Measurements from ENCODE around the gene PAPPA. TPM values are rescaled to one million over a fixed set of nuclear protein-coding genes. Genes with fewer than 3 reads are reported as not detected.

PAPPA gene
- total RNA-seq, 4 donors from 2014 or later: 0.70 to 4.1 (median 1.8) TPM

DNA sequence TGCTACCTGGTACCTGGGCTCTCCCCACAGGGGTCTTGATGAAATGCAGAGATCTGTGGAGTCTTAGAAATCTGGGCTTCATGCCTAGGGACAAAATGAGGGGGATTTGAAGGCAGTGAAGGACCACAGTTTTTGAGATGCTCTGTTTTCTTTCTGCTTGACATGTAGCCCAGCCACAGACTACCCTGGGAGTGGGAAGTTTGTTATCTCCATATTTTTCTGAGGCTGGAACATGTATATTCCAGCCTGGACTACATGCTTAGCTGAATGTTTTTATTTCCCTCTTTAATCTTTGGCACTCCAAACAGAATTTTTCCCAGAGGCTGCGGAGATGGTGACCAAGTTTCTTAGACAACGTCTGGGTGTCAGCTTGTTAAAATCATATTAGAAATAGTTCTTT, 252.9 kb downstream of the PAPPA start:
- no peak for DNase-seq
- TF ChIP-seq CTCF (IDR thresholded peaks at IDR 0.05) (no peak), POLR2A (IDR thresholded peaks at IDR 0.05) (no peak)

DNA sequence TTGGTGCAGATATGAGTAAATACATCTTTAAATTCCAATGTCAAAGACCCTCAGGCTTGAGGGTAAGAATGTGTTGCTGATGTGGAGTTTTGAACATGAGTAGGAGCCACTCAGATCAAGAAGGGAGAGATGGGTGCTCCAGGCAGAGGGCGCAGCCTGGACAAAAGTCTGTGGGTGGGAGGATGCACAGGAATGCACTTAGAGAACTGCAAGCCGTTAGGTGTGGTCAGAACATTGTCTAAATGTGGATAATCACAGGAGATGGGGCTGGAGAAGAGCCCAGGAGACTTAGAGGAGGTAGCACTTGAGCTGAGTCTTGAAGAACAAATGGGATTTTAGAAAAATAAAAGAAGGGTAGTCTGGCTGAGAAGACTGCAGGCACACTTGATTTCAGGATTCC, 255.5 kb downstream of the PAPPA start:
- Histone ChIP-seq H3K27me3 (no peaks in the 10 kb centered on the region), H3K36me3 (no peaks in the 10 kb centered on the region), H3K4me1 (no peaks in the 10 kb centered on the region), H3K27ac (no peak overlapping the region), H3K4me3 (no peak overlapping the region), H3K9me3 (no peaks in the 10 kb centered on the region)
- TF ChIP-seq CTCF (IDR thresholded peaks at IDR 0.05): no peak
- TF ChIP-seq POLR2A (IDR thresholded peaks at IDR 0.05): no peak
- no peak for DNase-seq

More for the DNA sequence above, 252.9 kb downstream of the PAPPA start:
- no peaks in the 10 kb centered on the region for H3K9me3 ChIP-seq
- H3K27me3 ChIP-seq: no peaks in the 10 kb centered on the region
- no peaks in the 10 kb centered on the region for H3K36me3 ChIP-seq
- H3K4me1 ChIP-seq: no peaks in the 10 kb centered on the region
- no peak overlapping the region for H3K27ac ChIP-seq
- H3K4me3 ChIP-seq: no peak overlapping the region

GRCh38 chr9:116409638-116410037, 256.0 kb downstream of the PAPPA start:
- no peak overlapping the region for H3K27ac ChIP-seq
- H3K9me3 ChIP-seq: no peaks in the 10 kb centered on the region
- no peak overlapping the region for H3K4me3 ChIP-seq
- no peaks in the 10 kb centered on the region for H3K27me3 ChIP-seq
- H3K4me1 ChIP-seq: no peaks in the 10 kb centered on the region
- no peak for TF ChIP-seq POLR2A (IDR thresholded peaks at IDR 0.05)
- TF ChIP-seq CTCF (IDR thresholded peaks at IDR 0.05): no peak
- no peaks in the 10 kb centered on the region for H3K36me3 ChIP-seq
- DNase-seq: no peak

- H3K27ac ChIP-seq: no peak overlapping the region
- no peak overlapping the region for H3K4me3 ChIP-seq
- no peak for DNase-seq
- H3K36me3 ChIP-seq: no peaks in the 10 kb centered on the region
- H3K4me1 ChIP-seq: no peaks in the 10 kb centered on the region
- H3K27me3 ChIP-seq: no peaks in the 10 kb centered on the region
- H3K9me3 ChIP-seq: no peaks in the 10 kb centered on the region
- TF ChIP-seq CTCF (IDR thresholded peaks at IDR 0.05) (no peak), POLR2A (IDR thresholded peaks at IDR 0.05) (no peak)
These were observed 257.9 kb downstream of the PAPPA start for GRCh38 chr9:116411506-116411905.

DNA sequence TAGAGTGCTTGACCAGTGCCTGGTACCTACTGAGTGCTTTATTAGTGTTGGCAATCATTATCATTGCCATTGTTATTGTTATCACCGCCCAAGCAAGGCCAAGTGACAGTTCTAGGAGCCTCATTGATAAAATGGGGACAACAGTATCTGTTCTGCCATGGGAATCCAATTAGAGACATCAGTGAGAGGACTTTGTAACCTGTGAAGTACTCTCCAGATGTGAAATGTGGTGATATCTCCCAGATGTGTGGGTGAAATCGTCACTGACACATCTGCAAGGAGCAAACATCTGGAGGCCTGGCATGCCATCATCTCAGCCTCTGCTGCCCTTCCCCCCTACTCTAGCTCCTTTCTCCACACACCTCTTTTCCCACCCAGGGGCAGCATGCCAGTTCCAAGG, 260.8 kb downstream of the PAPPA start:
- Histone ChIP-seq H3K36me3 (no peaks in the 10 kb centered on the region), H3K27ac (no peak overlapping the region), H3K9me3 (no peaks in the 10 kb centered on the region), H3K4me3 (no peak overlapping the region), H3K27me3 (no peaks in the 10 kb centered on the region), H3K4me1 (no peaks in the 10 kb centered on the region)
- no peak for DNase-seq
- TF ChIP-seq POLR2A (IDR thresholded peaks at IDR 0.05) (no peak), CTCF (IDR thresholded peaks at IDR 0.05) (no peak)

- no peak for TF ChIP-seq CTCF (IDR thresholded peaks at IDR 0.05)
- no peak for TF ChIP-seq POLR2A (IDR thresholded peaks at IDR 0.05)
- Histone ChIP-seq H3K9me3 (no peaks in the 10 kb centered on the region), H3K4me3 (no peak overlapping the region), H3K36me3 (no peaks in the 10 kb centered on the region), H3K27ac (no peak overlapping the region), H3K27me3 (no peaks in the 10 kb centered on the region), H3K4me1 (no peaks in the 10 kb centered on the region)
- DNase-seq: no peak
These were observed 262.8 kb downstream of the PAPPA start for GRCh38 chr9:116416421-116416820.

All from Peyer's patch (tissue), 4 donors.